ENCODE data around the gene RABAC1. TPM values are rescaled to one million over a fixed set of nuclear protein-coding genes. Genes with fewer than 3 reads are reported as not detected.

Gene RABAC1
- total RNA-seq, 6 experiments from 2014 or later = 53.6 to 124 (median 75.8) TPM

DNA sequence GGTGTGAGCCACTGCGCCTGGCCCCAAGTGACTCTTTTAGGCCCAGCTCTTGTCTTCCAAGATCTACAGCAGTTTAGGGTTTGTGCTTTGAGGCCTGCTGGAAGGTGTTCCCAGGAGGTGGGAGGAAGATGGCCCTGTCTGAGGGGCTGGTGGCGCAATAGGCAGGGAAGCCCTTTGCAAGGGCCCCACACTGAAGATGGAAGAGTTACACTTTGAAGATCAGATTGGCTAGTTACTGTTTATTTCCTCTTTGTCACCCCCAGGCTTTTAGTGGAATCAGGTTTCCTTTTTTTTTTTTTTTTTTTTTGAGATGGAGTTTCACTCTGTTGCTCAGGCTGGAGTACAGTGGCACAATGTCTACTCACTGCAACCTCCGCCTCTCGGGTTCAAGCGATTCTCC, 1.9 kb upstream of the RABAC1 start:
- 88% methylated on average over 5 of the region's 5 CpGs for WGBS (ENCODE audit: insufficient coverage, low coverage, low lambda C conversion rate, missing lambda C conversion rate)
- Histone ChIP-seq H3K9me3 (no peaks in the 10 kb centered on the region), H3K27me3 (no peaks in the 10 kb centered on the region), H3K4me1 (peaks cover 0 to 10% (median 4%) of the 10 kb centered on the region in 4 donors), H3K36me3 (no peaks in the 10 kb centered on the region), H3K27ac (no peak overlapping the region), H3K4me3 (no peak overlapping the region)
- ATAC-seq = no peak
- intact Hi-C loops (cut with DNase I) = no loop called here
- DNase-seq = no peak
- TF ChIP-seq POLR2A (IDR thresholded peaks at IDR 0.05) = no peak
- TF ChIP-seq, protein P1, sequence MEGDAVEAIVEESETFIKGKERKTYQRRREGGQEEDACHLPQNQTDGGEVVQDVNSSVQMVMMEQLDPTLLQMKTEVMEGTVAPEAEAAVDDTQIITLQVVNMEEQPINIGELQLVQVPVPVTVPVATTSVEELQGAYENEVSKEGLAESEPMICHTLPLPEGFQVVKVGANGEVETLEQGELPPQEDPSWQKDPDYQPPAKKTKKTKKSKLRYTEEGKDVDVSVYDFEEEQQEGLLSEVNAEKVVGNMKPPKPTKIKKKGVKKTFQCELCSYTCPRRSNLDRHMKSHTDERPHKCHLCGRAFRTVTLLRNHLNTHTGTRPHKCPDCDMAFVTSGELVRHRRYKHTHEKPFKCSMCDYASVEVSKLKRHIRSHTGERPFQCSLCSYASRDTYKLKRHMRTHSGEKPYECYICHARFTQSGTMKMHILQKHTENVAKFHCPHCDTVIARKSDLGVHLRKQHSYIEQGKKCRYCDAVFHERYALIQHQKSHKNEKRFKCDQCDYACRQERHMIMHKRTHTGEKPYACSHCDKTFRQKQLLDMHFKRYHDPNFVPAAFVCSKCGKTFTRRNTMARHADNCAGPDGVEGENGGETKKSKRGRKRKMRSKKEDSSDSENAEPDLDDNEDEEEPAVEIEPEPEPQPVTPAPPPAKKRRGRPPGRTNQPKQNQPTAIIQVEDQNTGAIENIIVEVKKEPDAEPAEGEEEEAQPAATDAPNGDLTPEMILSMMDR (IDR thresholded peaks at IDR 0.05) = no peak

DNA sequence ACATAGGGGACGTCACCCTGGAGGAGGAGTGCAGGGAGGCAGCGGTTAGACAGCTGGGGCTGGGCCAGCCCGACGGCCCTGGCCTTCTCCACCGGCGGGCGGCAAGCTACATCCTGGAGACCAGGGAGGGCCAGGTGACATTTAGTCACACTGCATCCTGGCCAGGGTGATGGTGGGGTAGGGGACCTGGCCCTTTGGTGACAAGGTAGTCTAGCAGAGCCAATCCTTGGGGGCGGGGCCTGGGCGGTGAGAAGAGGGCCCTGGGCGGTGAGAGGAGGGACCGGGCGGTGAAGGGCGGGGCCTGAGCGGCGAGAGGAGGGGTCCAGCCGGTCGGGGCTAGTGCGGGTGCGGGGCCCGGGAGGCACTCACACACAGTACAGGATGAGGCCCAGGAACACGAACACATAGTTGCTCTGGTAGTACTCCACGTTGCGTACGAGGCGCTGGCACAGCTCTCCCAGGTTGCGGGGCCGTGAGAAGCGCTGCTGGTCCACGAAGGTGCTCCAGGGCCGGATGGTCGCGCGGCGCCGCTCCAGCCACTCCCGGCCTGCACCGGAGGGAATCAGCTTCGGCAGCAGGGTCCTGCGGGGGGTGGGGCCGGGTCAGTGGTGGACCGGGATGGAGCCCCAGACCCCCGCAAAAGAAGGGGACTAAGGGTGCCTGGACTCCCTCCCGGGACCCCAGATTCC, 610 bp downstream of the RABAC1 start:
- intact Hi-C loops (cut with DNase I) = no loop called here
- DNase-seq (peak; percentile 92 to 94 (median 93)), ATAC-seq (peak; percentile 87 to 91 (median 89))
- 0% methylated on average over 5 of the region's 43 CpGs for WGBS (ENCODE audit: insufficient coverage, low coverage, low lambda C conversion rate, missing lambda C conversion rate)
- Histone ChIP-seq H3K9me3 (no peaks in the 10 kb centered on the region), H3K27me3 (no peaks in the 10 kb centered on the region), H3K36me3 (no peaks in the 10 kb centered on the region), H3K4me1 (peaks cover 0 to 10% (median 4%) of the 10 kb centered on the region in 4 donors), H3K27ac (peak overlapping the region; percentile 34 to 87 (median 81)), H3K4me3 (peak overlapping the region; percentile 75 to 97 (median 94))
- TF ChIP-seq, protein P1 (IDR thresholded peaks at IDR 0.05) = no peak
- TF ChIP-seq POLR2A (IDR thresholded peaks at IDR 0.05) = peak; percentile 51

DNA sequence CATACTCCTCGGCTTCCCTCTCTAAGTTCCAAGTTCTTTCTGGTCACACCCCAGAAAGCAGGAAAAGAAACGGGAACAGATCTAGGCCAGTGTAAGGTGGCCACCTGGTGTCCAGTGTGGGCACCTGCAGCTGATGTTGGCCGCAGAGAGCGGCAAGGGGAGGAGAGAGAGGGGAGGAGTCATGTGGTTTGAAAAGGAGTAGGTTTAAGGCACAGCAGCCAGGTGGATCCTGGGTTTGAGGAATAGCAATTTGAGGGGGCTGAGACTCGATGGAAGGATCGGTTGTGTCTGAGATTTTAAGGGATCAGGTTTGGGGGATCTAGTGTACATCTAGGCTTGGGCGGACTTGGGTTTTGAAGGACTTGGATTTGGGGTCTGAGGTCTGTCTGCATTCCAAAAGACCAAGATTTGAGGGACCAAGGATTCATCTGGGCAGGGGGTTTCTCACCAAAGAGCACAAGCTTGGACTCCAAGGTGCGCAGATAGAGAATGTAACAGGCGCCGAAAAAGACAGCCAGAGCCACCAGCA, 1.2 kb downstream of the RABAC1 start:
- DNase-seq (peak; percentile 71 to 80 (median 74)), ATAC-seq (peak; percentile 79 to 84 (median 82))
- intact Hi-C loops (cut with DNase I) = no loop called here
- WGBS (ENCODE audit: insufficient coverage, low coverage, low lambda C conversion rate, missing lambda C conversion rate) = 11% methylated on average over 7 of the region's 10 CpGs
- H3K27ac ChIP-seq = peak overlapping the region in 2 of 3 donors; percentile 34 to 81
- H3K36me3 ChIP-seq = no peaks in the 10 kb centered on the region
- H3K4me3 ChIP-seq = peak overlapping the region; percentile 75 to 97 (median 94)
- no peaks in the 10 kb centered on the region for H3K27me3 ChIP-seq
- peaks cover 0 to 10% (median 4%) of the 10 kb centered on the region in 4 donors for H3K4me1 ChIP-seq
- no peak for TF ChIP-seq POLR2A (IDR thresholded peaks at IDR 0.05)
- TF ChIP-seq, protein P1 (IDR thresholded peaks at IDR 0.05) = peak; percentile 77 to 91 (median 85)
- no peaks in the 10 kb centered on the region for H3K9me3 ChIP-seq

DNA sequence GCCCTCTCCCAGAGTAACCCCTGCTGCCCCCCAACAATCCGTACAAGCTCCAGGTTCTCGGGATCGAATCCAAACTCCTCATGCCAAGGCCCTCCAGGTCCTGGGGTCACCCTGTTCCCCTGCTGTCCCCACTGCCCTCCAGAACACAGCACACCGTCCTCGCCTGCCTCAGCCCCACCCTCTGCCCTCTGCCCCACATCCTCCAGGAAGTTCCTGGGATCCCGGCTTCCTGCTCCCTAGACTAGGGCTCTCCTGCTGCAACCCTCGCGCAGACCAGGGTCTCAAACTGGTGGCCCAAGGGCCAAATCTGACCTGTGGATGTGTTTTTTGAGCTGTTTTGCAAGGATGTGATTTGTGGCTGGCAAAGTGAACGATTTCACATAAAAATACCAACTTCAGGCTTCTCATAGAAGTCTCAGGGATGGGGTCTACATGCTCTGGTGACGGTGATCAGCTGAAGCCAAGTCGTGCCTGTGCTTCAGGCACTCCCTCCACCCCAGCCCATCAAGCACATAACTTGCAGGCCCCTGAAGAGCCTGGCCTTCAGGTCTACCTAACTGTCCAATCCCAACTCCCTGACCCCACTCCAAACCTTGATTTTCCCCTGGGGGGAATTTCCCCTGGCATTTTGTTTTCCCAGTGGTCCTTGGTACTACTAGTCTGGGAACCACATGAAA, 1.8 kb downstream of the RABAC1 start:
- TF ChIP-seq, protein P1 (IDR thresholded peaks at IDR 0.05) = no peak
- TF ChIP-seq POLR2A (IDR thresholded peaks at IDR 0.05) = no peak
- ATAC-seq = no peak
- no peaks in the 10 kb centered on the region for H3K9me3 ChIP-seq
- no peak overlapping the region for H3K4me3 ChIP-seq
- no peak for DNase-seq
- no peaks in the 10 kb centered on the region for H3K36me3 ChIP-seq
- H3K27me3 ChIP-seq = no peaks in the 10 kb centered on the region
- intact Hi-C loops (cut with DNase I) = no loop called here
- WGBS (ENCODE audit: insufficient coverage, low coverage, low lambda C conversion rate, missing lambda C conversion rate) = 72% methylated on average over 7 of the region's 11 CpGs
- no peak overlapping the region for H3K27ac ChIP-seq
- H3K4me1 ChIP-seq = peaks cover 0 to 10% (median 4%) of the 10 kb centered on the region in 4 donors
